ENCODE results near the gene KRTAP22-2. TPM values are rescaled to one million over a fixed set of nuclear protein-coding genes. Genes with fewer than 3 reads are reported as not detected.
A peak's percentile ranks its signal among the peaks of the same experiment; 100 is the strongest.

The KRTAP22-2 gene
- total RNA-seq = not detected

DNA sequence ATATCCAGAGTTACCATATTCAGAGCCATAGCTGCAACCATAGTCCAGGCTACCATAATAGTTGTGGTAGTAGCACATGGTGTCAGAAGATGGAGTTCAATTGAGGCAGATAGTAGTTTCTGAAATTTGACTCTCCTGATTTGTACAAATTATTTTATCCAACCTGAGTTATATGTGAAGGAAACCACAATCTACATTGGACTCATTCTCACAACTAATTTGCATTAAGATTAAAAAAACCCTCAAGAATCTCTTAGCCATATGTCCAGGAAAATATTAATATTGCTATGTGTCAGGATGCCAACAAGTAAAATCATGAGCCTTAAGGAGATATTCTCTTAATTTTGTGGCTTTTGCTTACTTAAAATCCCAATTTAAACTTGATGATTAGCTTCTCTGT, at the start of gene KRTAP22-2:
TSS of gene KRTAP22-2 (minus strand) at position 101 of the 400 bp plus-strand sequence.
- H3K36me3 ChIP-seq = no peaks in the 10 kb centered on the region
- no peaks in the 10 kb centered on the region for H3K4me1 ChIP-seq
- H3K27ac ChIP-seq = no peak within 1 kb of the TSS

DNA sequence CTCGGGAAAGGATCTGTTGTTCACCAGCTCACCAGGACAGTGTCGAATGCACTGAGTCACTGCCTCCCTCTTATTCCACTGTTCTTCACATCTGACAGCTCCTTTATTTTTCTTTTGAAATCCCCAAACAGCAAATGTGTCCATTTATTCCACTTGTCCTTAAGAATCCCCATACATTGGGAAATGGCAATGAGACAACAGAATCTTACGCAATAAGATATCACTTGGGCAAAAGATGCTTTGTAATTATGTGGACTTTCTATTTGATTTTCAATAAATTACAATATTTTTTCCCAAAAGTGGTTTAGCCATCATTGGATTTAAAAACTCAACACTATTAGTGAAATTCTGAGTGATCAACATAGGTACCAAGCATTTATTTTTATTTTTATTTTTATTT, 48.5 kb upstream of the KRTAP22-2 start:
- no peak for TF ChIP-seq EP300 (IDR thresholded peaks at IDR 0.05)
- TF ChIP-seq, protein P1, sequence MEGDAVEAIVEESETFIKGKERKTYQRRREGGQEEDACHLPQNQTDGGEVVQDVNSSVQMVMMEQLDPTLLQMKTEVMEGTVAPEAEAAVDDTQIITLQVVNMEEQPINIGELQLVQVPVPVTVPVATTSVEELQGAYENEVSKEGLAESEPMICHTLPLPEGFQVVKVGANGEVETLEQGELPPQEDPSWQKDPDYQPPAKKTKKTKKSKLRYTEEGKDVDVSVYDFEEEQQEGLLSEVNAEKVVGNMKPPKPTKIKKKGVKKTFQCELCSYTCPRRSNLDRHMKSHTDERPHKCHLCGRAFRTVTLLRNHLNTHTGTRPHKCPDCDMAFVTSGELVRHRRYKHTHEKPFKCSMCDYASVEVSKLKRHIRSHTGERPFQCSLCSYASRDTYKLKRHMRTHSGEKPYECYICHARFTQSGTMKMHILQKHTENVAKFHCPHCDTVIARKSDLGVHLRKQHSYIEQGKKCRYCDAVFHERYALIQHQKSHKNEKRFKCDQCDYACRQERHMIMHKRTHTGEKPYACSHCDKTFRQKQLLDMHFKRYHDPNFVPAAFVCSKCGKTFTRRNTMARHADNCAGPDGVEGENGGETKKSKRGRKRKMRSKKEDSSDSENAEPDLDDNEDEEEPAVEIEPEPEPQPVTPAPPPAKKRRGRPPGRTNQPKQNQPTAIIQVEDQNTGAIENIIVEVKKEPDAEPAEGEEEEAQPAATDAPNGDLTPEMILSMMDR (IDR thresholded peaks at IDR 0.05) = no peak
- Histone ChIP-seq H3K4me1 (no peaks in the 10 kb centered on the region), H3K27ac (no peak overlapping the region), H3K4me3 (no peak overlapping the region), H3K27me3 (no peaks in the 10 kb centered on the region), H3K36me3 (no peaks in the 10 kb centered on the region), H3K9me3 (no peaks in the 10 kb centered on the region)
- 85 to 88% methylated on average over 3 of the region's 3 CpGs for WGBS, 2 donors
- DNase-seq (ENCODE audit: low spot score in 2 of 2) = no peak

More for the DNA sequence above, at the start of gene KRTAP22-2:
- no peak for DNase-seq (ENCODE audit: low spot score in 2 of 2)
- Histone ChIP-seq H3K27me3 (no peaks in the 10 kb centered on the region), H3K4me3 (no peak within 1 kb of the TSS), H3K9me3 (no peaks in the 10 kb centered on the region)
- TF ChIP-seq, protein P1 (IDR thresholded peaks at IDR 0.05) = no peak
- TF ChIP-seq EP300 (IDR thresholded peaks at IDR 0.05) (no peak), POLR2A (IDR thresholded peaks at IDR 0.05) (no peak)

DNA sequence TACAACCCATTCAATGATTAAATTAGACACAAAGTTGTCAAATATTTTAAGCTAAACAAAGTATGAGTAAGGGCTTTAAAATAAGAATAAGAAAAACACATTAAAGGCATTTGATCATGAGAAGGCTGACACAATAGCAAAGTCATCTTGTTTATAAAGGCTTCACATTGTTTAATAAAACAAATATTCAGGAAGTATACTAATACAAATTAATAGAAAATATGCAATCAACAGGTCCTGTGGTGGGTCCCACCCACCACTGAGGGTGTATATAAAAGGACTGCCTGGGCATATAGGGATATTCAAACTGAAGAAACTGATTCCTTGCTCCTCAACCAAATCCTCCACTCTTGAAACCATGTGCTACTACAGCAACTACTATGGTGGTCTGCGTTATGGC, 44.7 kb upstream of the KRTAP22-2 start, which contains the start of gene KRTAP20-2:
TSS of gene KRTAP20-2 (plus strand) at position 301 of the 400 bp plus-strand sequence. CDS start at position 359, 58 bp downstream.
- Histone ChIP-seq H3K27ac (no peak within 1 kb of the TSS), H3K9me3 (no peaks in the 10 kb centered on the region), H3K27me3 (no peaks in the 10 kb centered on the region), H3K4me1 (no peaks in the 10 kb centered on the region), H3K4me3 (no peak within 1 kb of the TSS), H3K36me3 (no peaks in the 10 kb centered on the region)
- DNase-seq (ENCODE audit: low spot score in 2 of 2) = no peak
- TF ChIP-seq EP300 (IDR thresholded peaks at IDR 0.05) = no peak
- no peak for TF ChIP-seq POLR2A (IDR thresholded peaks at IDR 0.05)
- TF ChIP-seq, protein P1 (IDR thresholded peaks at IDR 0.05) = no peak
- WGBS, 2 donors = 94 to 100% methylated on average over 1 of the region's 1 CpG

DNA sequence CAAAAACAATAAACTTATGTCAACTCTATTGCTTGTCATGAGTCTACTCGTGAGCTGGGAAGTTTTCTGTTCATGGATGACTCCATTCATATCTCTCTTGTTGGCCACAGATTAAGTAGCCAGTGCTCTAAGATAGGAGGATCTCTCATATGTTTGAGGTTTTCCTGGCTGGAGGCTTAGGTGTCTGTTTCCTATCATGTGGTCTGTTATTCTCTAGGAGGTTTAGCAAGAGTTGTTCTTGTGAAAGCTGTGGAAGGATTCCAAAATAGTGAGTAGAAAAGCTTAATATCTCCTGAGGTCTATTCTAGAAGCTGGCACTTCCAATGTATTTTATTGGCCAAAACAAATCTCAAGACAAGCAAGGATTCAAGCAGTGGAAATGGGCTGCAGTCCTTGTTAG, 39.0 kb upstream of the KRTAP22-2 start:
- no peak overlapping the region for H3K4me3 ChIP-seq
- TF ChIP-seq, protein P1 (IDR thresholded peaks at IDR 0.05) = no peak
- TF ChIP-seq POLR2A (IDR thresholded peaks at IDR 0.05) (no peak), EP300 (IDR thresholded peaks at IDR 0.05) (no peak)
- DNase-seq (ENCODE audit: low spot score in 2 of 2) = peak in 1 of 2 donors; percentile 15
- WGBS, 2 donors = 49 to 58% methylated on average over 1 of the region's 1 CpG
- no peaks in the 10 kb centered on the region for H3K27me3 ChIP-seq
- no peak overlapping the region for H3K27ac ChIP-seq
- H3K4me1 ChIP-seq = no peaks in the 10 kb centered on the region
- peaks cover 0 to 8% (median 0%) of the 10 kb centered on the region in 4 donors for H3K9me3 ChIP-seq
- no peaks in the 10 kb centered on the region for H3K36me3 ChIP-seq

DNA sequence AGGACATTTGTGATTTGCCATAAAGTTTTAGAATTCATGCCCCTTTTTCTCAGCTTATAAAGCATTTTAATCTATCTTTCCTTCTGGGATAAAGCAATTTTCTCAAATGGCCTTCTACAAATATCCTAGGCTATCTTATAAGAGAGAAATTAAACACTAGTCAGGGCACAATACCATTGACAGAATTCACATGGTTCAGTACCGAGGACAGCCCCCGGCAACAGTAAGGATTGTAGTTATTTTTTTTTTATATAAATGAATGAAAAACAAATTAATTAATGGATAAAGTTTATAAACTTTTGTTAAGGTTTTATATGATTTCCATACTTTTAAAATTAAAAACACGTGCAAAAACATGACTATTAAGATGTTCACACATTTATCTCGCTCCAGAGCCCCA, 37.9 kb upstream of the KRTAP22-2 start:
- TF ChIP-seq POLR2A (IDR thresholded peaks at IDR 0.05) = no peak
- TF ChIP-seq, protein P1 (IDR thresholded peaks at IDR 0.05) = no peak
- TF ChIP-seq EP300 (IDR thresholded peaks at IDR 0.05) = no peak
- Histone ChIP-seq H3K27ac (no peak overlapping the region), H3K4me3 (no peak overlapping the region), H3K27me3 (no peaks in the 10 kb centered on the region), H3K4me1 (no peaks in the 10 kb centered on the region), H3K9me3 (peaks cover 0 to 8% (median 0%) of the 10 kb centered on the region in 4 donors), H3K36me3 (no peaks in the 10 kb centered on the region)
- WGBS, 2 donors = 74 to 89% methylated on average over 4 of the region's 4 CpGs
- DNase-seq (ENCODE audit: low spot score in 2 of 2) = no peak
